ENCODE data around the gene VEPH1. TPM values are rescaled to one million over a fixed set of nuclear protein-coding genes. Genes with fewer than 3 reads are reported as not detected.

The VEPH1 gene
- total RNA-seq, 1 donor from 2014 or later: 10.3 TPM

GRCh38 chr3:157515398-157515797 lies 12.2 kb upstream of the VEPH1 start:
- no peaks in the 10 kb centered on the region for H3K4me1 Mint-ChIP-seq (ENCODE audit: unreplicated experiment)
- no peaks in the 10 kb centered on the region for H3K36me3 Mint-ChIP-seq (ENCODE audit: low read depth, unreplicated experiment)
- no peak overlapping the region for H3K27ac Mint-ChIP-seq (ENCODE audit: unreplicated experiment)
- no peaks in the 10 kb centered on the region for H3K27me3 Mint-ChIP-seq (ENCODE audit: unreplicated experiment)
- DNase-seq (ENCODE audit: low spot score): no peak
- H3K9me3 Mint-ChIP-seq (ENCODE audit: unreplicated experiment): no peaks in the 10 kb centered on the region
- H3K4me3 Mint-ChIP-seq (ENCODE audit: unreplicated experiment): no peak overlapping the region
- TF ChIP-seq CTCF (IDR thresholded peaks at IDR 0.05; ENCODE audit: unreplicated experiment): no peak

GRCh38 chr3:157514371-157514895 lies 11.2 kb upstream of the VEPH1 start:
- no peak for TF ChIP-seq CTCF (IDR thresholded peaks at IDR 0.05; ENCODE audit: unreplicated experiment)
- Mint-ChIP-seq H3K36me3 (ENCODE audit: low read depth, unreplicated experiment) (no peaks in the 10 kb centered on the region), H3K27me3 (ENCODE audit: unreplicated experiment) (no peaks in the 10 kb centered on the region), H3K4me3 (ENCODE audit: unreplicated experiment) (no peak overlapping the region), H3K27ac (ENCODE audit: unreplicated experiment) (no peak overlapping the region), H3K9me3 (ENCODE audit: unreplicated experiment) (no peaks in the 10 kb centered on the region), H3K4me1 (ENCODE audit: unreplicated experiment) (no peaks in the 10 kb centered on the region)
- DNase-seq (ENCODE audit: low spot score): no peak

GRCh38 chr3:157513585-157513984 lies 10.4 kb upstream of the VEPH1 start:
- Mint-ChIP-seq H3K4me1 (ENCODE audit: unreplicated experiment) (no peaks in the 10 kb centered on the region), H3K27ac (ENCODE audit: unreplicated experiment) (no peak overlapping the region), H3K27me3 (ENCODE audit: unreplicated experiment) (no peaks in the 10 kb centered on the region), H3K36me3 (ENCODE audit: low read depth, unreplicated experiment) (no peaks in the 10 kb centered on the region), H3K9me3 (ENCODE audit: unreplicated experiment) (no peaks in the 10 kb centered on the region), H3K4me3 (ENCODE audit: unreplicated experiment) (no peak overlapping the region)
- no peak for DNase-seq (ENCODE audit: low spot score)
- TF ChIP-seq CTCF (IDR thresholded peaks at IDR 0.05; ENCODE audit: unreplicated experiment): no peak

- Mint-ChIP-seq H3K27ac (ENCODE audit: unreplicated experiment) (no peak overlapping the region), H3K36me3 (ENCODE audit: low read depth, unreplicated experiment) (no peaks in the 10 kb centered on the region), H3K4me3 (ENCODE audit: unreplicated experiment) (no peak overlapping the region), H3K4me1 (ENCODE audit: unreplicated experiment) (no peaks in the 10 kb centered on the region), H3K9me3 (ENCODE audit: unreplicated experiment) (no peaks in the 10 kb centered on the region), H3K27me3 (ENCODE audit: unreplicated experiment) (no peaks in the 10 kb centered on the region)
- TF ChIP-seq CTCF (IDR thresholded peaks at IDR 0.05; ENCODE audit: unreplicated experiment): no peak
- no peak for DNase-seq (ENCODE audit: low spot score)
These were observed 9.3 kb upstream of the VEPH1 start for GRCh38 chr3:157512534-157512933.

GRCh38 chr3:157508461-157508860 lies 5.2 kb upstream of the VEPH1 start:
- Mint-ChIP-seq H3K9me3 (ENCODE audit: unreplicated experiment) (no peaks in the 10 kb centered on the region), H3K27me3 (ENCODE audit: unreplicated experiment) (no peaks in the 10 kb centered on the region), H3K4me3 (ENCODE audit: unreplicated experiment) (no peak overlapping the region), H3K27ac (ENCODE audit: unreplicated experiment) (no peak overlapping the region), H3K36me3 (ENCODE audit: low read depth, unreplicated experiment) (no peaks in the 10 kb centered on the region), H3K4me1 (ENCODE audit: unreplicated experiment) (peaks cover 8% of the 10 kb centered on the region)
- DNase-seq (ENCODE audit: low spot score): no peak
- no peak for TF ChIP-seq CTCF (IDR thresholded peaks at IDR 0.05; ENCODE audit: unreplicated experiment)

Data from endothelial cell (in vitro differentiated cells).